GM21390 (cell line): Measurements from ENCODE around the gene FGG.

Source experiments
- ATAC-seq: cut with Tn5 transposase; IDR thresholded peaks from one replicate; pipeline ENCODE4 v1.9.1; 2021; ENCODE audit not compliant: unreplicated experiment

The FGG gene

DNA sequence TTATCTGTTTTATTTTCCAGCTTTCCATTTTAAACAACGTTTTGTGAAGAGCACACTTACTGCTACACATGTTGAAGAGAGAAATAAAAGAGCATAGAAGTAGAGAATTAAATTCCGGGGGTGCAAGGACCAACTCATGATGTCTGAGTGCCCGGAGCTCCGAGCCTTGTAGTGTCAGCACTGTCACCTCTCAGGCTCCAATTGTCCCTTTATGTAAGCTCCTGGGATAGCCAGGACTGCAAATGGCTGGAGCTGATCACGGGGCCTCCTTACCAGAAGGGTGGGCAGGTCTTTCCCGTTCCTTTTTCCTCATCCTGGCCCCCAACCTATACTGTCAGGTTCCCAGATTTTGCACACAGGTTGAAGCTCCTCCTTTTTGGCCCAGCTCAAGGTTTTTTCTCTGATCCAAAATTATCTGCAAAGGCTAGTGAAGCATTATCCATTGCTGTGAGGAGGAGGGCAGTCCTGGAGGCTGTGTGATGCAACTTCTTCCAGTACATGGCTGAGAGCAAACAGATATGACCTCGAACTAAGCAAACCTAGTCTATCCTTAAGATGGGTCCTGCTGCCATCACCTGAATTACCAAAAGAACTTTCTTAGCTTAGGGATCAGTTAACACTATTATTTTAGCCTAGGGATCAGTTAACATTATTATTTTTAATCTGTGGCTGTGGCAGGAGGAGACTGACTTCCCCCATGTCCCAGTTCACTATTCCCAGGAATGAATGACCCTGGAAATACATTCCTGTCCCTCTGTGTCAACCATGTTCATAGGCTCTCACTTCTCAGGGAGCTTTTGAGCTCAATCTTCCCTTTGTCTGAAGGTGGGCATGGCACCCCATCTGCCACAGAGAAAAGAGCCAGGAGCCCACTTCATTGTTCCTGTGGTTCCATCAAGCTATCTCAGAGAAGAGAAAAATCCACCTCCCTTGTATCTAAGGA lies at the start of gene FGG:
Gene FGG, minus strand, starts transcription at position 185 of the 943 bp plus-strand sequence. Its CDS starts 47 bp downstream, at position 138.
- no peak for ATAC-seq

DNA sequence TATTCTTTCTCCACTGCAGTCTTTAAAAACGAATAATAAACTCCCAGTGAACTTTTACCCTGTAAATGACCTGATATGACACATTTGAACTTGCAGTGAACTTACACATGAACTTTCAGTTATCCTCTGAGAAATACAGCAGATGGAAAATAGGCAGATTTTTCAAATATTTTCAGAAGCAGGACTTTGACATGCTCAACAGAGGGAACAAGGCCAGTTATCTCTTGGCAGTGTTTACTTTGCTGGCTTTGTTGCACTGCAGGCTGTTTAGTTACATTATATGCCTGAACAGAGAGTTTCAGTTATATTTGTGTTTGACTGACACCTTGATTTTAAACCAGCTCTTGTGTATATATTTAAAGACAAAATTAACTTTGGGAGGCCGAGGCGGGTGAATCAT lies 47.6 kb upstream of the FGG start:
- no peak for ATAC-seq

DNA sequence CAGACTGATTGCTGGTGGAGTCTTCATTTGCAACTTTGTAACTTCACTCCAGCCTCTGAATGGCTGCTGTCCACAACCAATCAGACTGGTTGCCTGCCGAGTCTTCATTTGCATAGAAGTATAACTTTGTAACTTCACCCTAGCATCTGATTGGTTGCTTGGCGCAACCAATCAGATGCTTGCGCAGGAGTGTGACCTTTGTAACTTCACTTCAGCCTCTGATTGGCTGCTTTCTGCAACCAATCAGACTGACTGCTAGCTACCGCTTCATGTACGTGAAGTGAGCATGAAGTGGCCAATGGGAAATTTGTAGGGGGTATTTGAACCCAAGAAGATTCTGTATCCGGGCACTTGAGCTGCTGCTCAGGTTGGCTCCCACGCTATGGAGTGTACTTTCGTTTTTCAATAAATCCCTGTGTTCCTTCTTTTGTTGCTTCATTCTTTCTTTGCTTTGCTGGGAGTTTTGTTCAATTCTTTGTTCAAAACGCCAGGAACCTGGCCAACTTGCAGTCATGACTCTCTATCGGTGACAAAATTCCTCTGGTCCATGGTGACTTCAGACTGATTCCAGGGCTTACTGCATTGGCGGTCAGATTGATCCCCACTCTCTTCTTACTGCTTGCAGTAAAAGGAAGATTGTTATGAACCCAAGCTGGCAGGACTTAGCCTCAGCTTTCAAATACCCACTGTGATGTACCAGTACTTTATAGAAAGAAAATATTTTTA lies 46.4 kb upstream of the FGG start:
- no peak for ATAC-seq

DNA sequence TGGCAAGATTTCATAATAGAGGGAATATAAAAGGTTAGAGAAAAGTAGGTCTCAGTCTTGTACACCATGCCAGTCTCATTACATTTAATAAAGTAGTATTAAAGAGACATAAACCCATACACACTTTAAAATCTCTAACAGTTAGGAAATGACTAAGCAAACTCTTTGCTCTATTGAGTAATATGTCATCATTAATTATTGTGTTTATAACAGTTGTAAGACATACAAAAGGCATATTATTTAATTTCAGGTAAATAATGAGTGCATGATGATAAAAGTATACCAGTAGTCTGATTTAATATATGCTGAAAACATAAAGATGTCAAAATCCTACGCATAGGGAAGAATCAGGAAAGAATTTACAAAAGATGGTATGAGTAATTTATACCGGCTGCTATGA lies 31.0 kb upstream of the FGG start:
- no peak for ATAC-seq

DNA sequence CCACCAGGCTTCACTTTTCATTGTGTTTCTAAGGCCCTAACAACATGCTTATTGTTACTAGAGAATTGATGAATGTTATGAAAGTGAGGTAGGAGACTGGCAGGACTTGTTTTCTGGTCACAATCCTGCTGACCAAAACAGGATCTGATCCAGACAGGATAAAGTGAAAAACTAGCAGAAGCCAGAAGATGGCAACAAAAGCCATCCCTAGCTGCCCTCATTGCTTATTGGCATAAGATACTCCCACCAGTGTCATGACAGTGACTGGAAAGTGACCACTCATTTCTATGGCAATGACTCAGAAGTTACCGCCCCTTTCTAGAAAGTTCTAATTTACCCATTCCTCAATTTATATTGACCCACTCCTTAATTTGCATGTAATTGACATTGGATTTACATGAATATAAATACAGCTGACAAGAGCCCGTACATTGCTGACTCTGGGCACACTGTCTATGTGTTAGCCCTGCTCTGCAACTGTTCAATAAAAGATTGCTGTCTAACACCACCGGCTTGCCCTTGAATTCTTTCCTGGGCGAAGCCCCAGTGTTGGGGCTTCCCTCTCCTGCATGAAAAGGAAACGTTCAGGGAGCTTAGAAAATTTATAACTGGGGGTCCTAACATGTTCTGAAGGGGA lies 30.0 kb upstream of the FGG start:
- no peak for ATAC-seq

DNA sequence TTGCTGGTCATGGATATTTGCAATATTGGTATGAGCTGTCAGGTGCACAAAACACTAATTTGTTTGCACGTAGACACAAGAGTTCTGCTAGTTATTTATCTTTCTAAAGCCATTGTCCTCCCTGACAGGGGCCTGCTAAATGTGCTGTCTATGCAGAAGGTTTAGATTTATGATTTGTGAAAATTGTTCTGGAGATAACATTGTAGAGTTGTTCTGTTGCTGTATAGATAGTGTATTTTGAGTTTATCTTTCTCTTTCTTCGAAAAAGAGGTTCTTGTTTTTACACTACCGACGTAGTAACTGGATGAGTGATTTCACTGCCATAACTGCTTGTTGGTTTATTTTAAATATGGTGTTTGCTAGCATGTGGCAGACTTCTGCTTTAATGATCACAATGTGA lies 28.5 kb upstream of the FGG start:
- ATAC-seq = no peak

DNA sequence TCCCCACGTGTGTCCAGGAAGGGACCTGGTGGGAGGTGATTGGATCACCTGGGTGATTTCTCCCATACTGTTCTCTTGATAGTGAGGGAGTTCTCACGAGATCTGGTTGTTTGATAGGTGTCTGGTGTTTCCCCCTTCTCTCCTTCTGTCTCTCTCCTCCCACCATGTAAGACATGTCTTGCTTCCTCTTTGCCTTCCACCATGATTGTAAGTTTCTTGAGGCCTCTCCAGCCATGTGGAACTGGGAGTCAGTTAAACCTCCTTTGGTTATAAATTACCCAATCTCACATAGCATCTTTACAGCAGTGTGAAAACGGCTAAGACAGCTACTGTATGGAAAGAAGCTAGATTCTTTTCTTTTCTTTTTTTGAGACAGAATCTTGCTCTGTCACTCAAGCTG lies 21.6 kb upstream of the FGG start:
- ATAC-seq = no peak

DNA sequence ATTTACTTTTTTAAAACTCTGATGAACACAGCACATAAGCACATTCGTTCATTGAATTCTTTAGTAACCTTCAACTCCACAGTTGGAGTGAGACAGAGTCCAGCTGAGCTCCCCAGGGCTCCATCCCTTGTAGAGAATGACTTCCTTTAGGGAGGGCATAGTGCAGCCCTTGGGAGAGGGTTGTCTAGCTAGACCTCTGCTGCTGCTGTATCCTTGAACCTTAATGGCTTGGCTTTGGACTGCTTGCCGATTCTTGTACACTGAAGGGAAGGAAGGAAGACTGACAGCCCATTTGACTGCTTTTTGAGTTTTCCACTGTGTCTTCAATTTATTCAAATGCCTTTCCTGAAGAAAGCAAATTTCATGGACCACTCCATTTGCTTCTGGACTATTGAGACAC lies 19.4 kb upstream of the FGG start:
- no peak for ATAC-seq

DNA sequence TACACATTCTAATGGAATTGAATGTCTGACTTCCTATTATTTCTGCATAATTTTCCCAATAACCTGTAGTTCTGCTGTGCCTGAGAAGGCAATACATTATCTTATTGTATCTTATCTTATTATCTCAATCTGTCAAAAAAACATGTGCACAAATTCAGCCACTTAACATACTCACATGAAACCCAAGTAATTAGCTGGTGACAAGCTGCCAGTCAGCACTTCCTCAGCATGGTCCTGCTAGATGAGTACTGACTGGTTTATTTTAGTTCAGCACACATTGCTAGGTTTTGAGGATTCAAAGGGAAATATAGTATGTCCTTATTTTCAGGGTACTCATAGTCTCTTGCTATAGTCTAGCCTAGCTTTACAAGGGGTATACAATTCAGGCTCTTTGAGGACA lies 17.9 kb upstream of the FGG start:
- ATAC-seq = no peak

DNA sequence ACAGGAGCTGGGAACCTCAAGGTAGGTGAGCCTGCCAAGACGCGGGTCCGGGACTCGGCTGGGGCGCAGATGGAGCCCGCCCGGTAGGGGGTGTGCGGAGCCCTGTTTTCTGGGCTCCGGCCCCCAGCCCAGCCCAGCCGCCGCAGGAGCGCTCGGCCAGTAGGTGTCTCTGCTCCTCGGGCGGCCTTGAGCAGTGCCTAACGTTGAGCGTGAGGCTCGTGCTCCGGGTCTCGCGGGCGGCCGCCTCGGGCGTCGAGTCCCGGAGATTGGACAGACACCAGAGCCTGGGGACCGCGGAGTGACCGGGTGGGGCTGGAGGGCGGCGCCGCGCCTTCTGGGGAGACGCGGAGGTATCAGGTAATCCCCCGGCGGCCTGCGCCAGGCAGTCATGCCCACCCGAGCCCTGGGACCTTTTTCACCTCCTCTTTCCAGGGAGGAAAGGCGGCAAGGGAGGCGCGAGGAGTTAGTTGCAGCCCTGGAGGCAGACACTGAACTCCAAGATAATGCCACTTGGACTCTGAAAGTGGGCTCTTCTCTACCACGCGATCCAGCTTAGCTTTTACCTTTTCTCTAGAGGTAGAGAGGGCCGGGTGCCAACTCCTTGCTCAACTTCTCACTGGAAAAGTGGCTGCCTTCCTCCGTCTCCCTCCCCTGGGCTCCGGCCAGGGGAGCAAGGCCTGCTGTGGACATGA lies 14.5 kb upstream of the FGG start:
- peak; percentile 96 for ATAC-seq

DNA sequence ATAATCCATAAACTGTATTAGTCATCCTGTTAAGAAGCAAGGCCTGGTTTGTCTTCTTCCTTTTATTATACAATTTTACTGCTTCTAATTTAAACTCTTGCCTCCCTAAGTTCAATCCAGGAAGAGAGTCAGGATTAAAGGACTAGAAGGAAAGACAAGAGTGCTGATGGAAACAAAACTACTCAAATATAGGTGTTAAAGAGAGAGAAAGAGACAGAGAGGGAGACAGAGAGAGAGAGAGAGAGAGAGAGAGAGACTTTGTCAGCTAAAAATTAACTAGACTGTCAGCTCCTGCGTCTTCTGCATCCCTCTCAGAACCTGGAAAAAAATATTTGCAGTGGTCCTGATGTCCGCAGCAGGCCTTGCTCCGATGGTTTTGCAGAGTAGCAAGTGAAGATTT lies 13.5 kb upstream of the FGG start:
- ATAC-seq = no peak

DNA sequence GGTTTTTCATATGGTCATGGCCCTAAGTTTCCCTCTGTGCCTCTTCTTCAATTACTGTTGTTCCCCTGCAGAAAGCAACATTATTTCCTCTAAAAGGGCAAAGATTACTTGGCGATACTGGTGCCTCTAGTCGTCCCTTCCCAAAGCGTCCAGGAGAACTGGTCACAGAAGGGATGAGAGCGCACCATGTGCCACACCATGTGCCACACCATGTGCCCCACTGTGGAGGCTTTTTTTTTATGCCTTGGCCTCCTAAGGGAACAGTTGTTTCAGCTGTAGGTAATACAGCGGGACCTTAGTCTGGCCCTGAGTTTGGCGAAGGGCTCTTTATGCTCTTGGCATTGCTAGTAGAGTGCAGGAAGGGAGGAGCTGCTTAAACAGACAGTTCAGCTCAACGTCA lies 11.5 kb upstream of the FGG start:
- no peak for ATAC-seq

DNA sequence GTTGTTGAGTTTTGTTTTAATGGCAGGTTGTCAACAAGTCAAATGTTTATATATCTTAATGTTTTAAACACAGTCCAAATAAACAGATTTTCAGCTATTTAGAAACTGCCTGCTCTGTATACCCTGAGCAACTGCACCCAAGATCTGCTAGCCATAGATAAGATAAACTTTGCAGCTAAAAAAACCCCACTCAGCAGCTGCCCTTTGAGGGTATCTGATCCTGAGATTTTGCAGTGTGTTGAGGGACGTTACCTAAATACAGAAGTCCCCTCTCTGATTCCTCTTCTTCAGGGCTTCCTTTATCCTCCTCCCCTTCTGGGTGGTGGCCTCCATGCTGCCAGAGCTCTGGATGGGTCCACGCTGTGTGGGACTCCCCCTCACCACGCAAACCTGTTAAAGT lies 11.0 kb upstream of the FGG start:
- no peak for ATAC-seq

DNA sequence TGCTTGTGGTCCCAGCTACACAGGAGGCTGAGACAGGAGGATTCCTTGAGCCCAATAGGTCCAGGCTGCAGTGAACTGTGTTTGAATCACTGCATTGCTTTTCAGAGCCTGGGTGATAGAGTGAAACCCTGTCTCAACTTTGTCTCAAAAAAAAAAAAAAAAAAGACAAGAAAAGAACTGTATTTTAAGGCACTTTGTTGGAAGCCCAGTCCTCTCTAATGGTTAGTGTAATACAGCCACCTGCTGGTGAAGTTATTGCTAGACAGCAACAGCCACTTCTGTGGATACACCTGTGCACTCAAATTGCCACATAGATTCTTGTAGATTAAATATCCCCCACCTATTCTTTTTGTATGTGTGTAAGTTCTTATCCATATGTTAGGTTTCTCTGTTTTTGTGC lies 10.1 kb upstream of the FGG start:
- ATAC-seq = peak; percentile 44

DNA sequence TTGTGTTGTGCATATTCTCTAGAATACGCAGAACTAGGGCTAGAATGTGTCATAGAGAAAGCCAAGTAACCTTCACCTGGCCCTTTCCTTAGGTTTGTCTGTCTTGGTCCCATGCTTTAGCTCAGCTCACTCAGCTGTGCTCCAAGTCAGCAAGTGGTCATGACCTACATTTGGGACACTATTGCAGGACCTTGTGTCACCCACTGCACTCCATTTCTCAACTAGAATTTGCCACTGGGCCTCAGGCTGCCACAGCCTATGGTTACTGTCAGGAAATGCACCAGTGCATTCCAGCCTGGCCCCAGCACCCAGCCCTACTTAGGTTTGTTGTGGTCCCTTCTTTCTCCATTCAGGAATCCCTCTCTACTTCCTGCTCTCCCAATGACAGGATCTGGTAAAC lies 7.7 kb upstream of the FGG start:
- ATAC-seq = no peak

DNA sequence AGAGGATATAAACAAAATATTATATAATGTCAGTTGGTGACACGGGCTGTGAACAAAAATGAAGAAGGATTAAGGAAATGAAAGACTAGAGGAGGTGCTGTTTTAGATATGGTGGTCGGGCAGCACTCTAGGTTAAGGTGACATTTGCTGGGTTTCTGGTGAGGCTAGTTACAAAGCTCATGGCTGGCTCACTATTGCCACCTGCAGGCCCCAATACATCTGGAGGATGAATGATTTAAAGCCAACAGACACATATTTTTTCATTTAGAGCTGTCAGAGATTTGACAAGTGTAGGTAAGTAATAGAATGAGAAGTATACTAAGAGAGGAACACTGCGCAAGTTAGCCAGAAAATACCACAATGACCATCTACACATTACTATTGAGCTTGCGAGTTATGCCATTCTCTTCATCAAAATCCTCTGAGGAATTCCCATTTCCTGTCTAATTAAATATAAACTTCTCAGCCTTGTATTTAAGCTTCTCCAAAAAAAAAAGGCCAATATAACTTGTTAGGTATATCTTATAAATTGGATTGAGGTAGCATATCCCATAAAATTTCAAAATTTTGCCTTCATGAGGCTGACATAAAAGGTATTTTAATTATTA lies 6.4 kb upstream of the FGG start:
- peak; percentile 61 for ATAC-seq

DNA sequence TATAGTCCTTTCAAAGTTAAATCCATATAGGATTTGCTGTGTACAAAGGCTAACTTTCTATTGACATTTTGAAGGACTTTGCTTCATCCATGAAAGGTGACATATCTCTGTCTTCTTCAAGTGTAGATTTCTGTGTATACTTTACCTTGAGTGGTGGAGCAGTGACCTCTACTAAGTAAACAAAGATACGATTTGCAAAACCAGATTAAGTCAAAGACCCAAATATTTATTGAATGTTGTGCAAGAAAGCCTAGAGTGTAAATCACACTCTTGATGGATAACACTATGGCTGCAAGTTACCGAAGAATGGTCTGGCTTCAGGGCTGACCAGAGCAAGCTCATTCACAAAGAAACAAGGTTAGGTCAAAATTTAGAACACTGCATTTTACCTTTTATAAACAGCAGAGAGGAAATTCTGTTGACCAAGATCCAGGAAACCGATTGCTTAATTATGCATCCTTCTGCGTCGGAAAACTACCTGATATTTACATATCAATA lies 5.4 kb upstream of the FGG start:
- no peak for ATAC-seq

DNA sequence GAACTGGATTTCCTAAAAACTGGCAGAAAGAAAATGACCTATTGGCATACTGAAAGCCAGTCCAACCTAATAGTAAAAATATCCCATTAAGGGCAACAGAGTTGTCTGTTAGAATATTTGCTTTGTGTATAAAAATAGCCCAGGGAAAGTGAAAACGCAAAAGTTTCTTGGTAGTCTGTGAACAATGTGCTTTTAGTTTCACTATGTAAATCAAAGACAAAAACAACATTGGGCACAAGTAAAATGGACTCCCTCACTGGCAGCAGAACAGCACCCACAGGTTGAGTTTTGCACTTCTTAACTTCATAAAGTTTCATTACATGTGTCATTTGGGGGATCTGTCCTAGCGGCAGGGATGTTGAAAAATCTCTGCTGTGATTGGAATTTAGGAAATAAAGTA lies 4.3 kb upstream of the FGG start:
- peak; percentile 97 for ATAC-seq

DNA sequence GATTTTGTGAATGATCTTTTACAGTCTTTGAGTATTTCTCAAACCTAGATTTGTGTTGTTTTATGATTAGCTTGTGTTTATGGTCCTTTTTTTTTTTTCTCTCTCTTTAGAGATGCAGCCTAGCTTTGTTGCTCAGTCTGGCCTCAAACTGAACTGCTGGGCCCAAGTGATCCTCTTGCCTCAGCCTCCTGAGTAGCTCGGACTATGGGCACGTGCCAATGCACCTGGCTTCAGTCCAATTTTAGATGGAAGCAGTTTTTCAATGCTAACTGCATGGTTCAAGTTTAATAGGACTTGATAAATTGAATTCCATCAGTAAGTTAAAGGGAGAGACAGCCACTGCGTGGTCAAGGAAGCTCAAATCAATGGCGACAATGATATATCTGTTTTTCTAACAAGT lies 3.8 kb upstream of the FGG start:
- ATAC-seq = peak; percentile 1

DNA sequence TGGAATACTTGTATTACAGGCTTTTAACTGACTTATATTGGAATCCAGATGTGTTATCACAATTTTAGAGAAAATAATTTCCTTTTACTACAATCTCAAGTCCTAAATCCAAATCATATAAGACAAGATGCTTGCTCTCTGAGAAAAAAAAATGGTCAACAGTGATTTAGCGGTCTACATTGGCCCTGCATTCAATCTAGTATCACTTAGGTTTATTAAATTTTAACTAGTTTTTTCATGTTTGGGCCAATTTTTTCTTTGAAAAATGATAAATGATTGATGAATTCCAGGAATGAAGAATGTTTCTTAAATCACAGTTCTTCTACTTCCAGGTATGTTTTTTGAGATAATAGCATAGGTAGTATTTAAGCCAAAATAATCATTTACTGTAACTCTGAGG lies 2.8 kb upstream of the FGG start:
- ATAC-seq = no peak

DNA sequence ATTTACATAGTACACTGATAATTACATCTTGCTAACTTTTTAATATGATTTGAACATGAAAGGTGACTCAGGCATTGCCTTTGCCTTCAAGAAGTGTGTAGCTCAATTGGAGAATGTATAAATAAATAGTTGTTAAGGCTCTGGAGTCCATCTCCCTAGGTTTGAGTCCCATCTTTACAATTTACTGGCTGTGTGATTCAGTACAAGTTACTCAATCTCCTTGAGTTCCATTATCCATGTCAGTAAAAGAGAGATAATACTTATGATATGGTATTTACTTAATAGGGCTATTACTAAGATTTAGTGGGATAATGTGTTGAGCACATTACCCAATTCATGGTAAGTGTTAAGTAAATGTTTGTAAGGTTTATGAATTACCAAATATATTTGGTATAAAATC lies 1.9 kb upstream of the FGG start:
- ATAC-seq = no peak
